ENCODE measurements around the gene SYTL3. TPM values are rescaled to one million over a fixed set of nuclear protein-coding genes. Genes with fewer than 3 reads are reported as not detected.

The SYTL3 gene
- total and polyA plus RNA-seq, 9 of the 15 experiments (the other 6 are each of a cell fraction or from before 2014, with no cell fraction given): 0.04 to 0.46 (median 0.17) TPM; not detected in 1

DNA sequence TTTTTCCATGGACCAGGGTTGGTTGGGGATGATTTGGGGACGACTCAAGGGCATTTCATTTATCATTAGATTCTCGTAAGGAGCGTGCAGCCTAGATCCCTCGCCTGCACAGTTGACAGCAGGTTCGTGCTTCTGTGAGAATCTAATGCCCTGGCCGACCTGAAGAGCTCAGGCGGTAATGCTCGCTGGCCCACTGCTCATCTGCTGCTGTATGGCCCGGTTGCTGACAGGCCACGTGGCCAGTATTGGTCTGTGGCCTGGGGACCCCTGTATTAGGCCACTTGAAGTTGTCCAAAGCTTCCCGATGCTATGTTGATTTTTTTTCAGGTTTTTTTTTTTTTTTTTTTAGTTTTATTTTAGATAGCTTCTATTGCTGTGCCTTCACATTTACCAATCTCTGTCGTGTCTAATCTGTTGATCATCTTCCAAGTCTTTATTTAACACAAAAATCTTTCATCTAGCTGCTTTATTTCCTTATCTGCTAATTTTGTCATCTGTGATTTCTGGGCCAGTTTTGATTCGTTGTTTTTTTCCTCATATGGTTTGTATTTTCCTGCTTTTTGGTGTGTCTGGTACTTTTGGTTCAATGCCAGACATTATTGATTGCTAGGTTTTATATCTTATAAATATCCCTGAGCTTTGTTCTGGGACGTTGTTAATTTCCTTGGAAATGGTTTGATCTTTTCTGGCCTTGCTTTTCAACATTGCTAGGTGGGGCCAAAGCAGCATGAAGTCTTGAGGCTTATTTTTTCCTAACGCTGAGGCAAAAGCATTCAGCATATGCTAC, 46.4 kb upstream of the SYTL3 start:
- ChIA-PET CTCF (ENCODE audit: low intra/inter-chr PET ratio) (interaction anchor here (2.1 kb wide), 1 partner anchor 382 kb away, joined by 7 read pairs; no protein-coding TSS in a partner anchor), POLR2A (no interaction called here)
- intact Hi-C loops (cut with micrococcal nuclease) (no loop called here), in situ Hi-C loops (cut with MboI) (no loop called here)
- 83% methylated on average over 15 of the region's 15 CpGs for WGBS (ENCODE audit: insufficient coverage, low coverage, missing lambda C conversion rate)
- no peak for FAIRE-seq
- BruUV-seq (replicated peaks): no TSS peak
- no peak overlapping the region for H3K27ac ChIP-seq (ENCODE audit: extremely low read depth, low read depth, low read length)
- H3K36me3 ChIP-seq (ENCODE audit: control insufficient read depth, insufficient read depth, low read length): peaks cover 87% of the 10 kb centered on the region
- no peak for DNase-seq (ENCODE audit: extremely low read depth in 1 of 4, low spot score in 3 of 4)
- peaks cover 0 to 8% of the 10 kb centered on the region in 2 experiments; a peak in 1 of 5 replicates for H3K4me1 ChIP-seq (replicated peaks in 1 of 2; ENCODE audit: control insufficient read depth in 2 of 2, insufficient read depth in 2 of 2, low read length in 2 of 2)
- H3K9ac ChIP-seq (ENCODE audit: insufficient read depth in 1 of 2, low read depth in 2 of 2, low read length in 2 of 2): no peak overlapping the region
- H3K27me3 ChIP-seq (ENCODE audit: control insufficient read depth in 2 of 2, insufficient read depth in 2 of 2, low read length in 2 of 2): no peaks in the 10 kb centered on the region
- H4K20me1 ChIP-seq (replicated peaks; ENCODE audit: control insufficient read depth, insufficient read depth, low read length): no peaks in the 10 kb centered on the region
- H3K4me2 ChIP-seq (ENCODE audit: insufficient read depth, low read length): no peak overlapping the region
- peaks cover 4% of the 10 kb centered on the region; the same call in 1 of the 3 replicates for H3K79me2 ChIP-seq (ENCODE audit: control insufficient read depth, insufficient read depth, low read length)
- H2AFZ ChIP-seq (ENCODE audit: low read depth, low read length): no peak overlapping the region
- H3K9me1 ChIP-seq (ENCODE audit: control insufficient read depth, insufficient read depth, low read length): no peaks in the 10 kb centered on the region
- ATAC-seq: no peak
- TF ChIP-seq, protein P1, sequence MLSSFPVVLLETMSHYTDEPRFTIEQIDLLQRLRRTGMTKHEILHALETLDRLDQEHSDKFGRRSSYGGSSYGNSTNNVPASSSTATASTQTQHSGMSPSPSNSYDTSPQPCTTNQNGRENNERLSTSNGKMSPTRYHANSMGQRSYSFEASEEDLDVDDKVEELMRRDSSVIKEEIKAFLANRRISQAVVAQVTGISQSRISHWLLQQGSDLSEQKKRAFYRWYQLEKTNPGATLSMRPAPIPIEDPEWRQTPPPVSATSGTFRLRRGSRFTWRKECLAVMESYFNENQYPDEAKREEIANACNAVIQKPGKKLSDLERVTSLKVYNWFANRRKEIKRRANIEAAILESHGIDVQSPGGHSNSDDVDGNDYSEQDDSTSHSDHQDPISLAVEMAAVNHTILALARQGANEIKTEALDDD (IDR thresholded peaks at IDR 0.05): no peak
- TF ChIP-seq FOXP1 (CRISPR knock-in tag; IDR thresholded peaks at IDR 0.05) (no peak), ZNF232 (CRISPR knock-in tag; IDR thresholded peaks at IDR 0.05) (no peak), SRSF7 (optimal IDR thresholded peaks at IDR 0.05; ENCODE audit: low read depth, low read length) (no peak), SOX6 (IDR thresholded peaks at IDR 0.05) (no peak), MYBL2 (IDR thresholded peaks at IDR 0.05; ENCODE audit: low read depth) (no peak), MYBL2 (CRISPR knock-in tag; IDR thresholded peaks at IDR 0.05; ENCODE audit: borderline replicate concordance) (no peak)
- TF ChIP-seq, protein P2, sequence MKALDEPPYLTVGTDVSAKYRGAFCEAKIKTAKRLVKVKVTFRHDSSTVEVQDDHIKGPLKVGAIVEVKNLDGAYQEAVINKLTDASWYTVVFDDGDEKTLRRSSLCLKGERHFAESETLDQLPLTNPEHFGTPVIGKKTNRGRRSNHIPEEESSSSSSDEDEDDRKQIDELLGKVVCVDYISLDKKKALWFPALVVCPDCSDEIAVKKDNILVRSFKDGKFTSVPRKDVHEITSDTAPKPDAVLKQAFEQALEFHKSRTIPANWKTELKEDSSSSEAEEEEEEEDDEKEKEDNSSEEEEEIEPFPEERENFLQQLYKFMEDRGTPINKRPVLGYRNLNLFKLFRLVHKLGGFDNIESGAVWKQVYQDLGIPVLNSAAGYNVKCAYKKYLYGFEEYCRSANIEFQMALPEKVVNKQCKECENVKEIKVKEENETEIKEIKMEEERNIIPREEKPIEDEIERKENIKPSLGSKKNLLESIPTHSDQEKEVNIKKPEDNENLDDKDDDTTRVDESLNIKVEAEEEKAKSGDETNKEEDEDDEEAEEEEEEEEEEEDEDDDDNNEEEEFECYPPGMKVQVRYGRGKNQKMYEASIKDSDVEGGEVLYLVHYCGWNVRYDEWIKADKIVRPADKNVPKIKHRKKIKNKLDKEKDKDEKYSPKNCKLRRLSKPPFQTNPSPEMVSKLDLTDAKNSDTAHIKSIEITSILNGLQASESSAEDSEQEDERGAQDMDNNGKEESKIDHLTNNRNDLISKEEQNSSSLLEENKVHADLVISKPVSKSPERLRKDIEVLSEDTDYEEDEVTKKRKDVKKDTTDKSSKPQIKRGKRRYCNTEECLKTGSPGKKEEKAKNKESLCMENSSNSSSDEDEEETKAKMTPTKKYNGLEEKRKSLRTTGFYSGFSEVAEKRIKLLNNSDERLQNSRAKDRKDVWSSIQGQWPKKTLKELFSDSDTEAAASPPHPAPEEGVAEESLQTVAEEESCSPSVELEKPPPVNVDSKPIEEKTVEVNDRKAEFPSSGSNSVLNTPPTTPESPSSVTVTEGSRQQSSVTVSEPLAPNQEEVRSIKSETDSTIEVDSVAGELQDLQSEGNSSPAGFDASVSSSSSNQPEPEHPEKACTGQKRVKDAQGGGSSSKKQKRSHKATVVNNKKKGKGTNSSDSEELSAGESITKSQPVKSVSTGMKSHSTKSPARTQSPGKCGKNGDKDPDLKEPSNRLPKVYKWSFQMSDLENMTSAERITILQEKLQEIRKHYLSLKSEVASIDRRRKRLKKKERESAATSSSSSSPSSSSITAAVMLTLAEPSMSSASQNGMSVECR (CRISPR knock-in tag; IDR thresholded peaks at IDR 0.05): no peak
- TF ChIP-seq, protein P3, sequence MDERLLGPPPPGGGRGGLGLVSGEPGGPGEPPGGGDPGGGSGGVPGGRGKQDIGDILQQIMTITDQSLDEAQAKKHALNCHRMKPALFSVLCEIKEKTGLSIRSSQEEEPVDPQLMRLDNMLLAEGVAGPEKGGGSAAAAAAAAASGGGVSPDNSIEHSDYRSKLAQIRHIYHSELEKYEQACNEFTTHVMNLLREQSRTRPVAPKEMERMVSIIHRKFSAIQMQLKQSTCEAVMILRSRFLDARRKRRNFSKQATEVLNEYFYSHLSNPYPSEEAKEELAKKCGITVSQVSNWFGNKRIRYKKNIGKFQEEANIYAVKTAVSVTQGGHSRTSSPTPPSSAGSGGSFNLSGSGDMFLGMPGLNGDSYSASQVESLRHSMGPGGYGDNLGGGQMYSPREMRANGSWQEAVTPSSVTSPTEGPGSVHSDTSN (CRISPR knock-in tag; IDR thresholded peaks at IDR 0.05; ENCODE audit: low read depth): no peak
- TF ChIP-seq, protein P3 (tag; conservative IDR thresholded peaks at IDR 0.05; ENCODE audit: low read depth): no peak
- no peak overlapping the region for H3K4me3 ChIP-seq
- H3K9me3 ChIP-seq (replicated peaks; ENCODE audit: control insufficient read depth, insufficient read depth, low read depth, low read length): no peaks in the 10 kb centered on the region

Measured in K562 (cell line).